Loucy (cell line): Measurements from ENCODE around the gene GBA2.

ENCODE experiments used
- H2AFZ ChIP-seq: fragments of 200-600 bp; sonication (generic); 2 replicates; pipeline ENCODE4 v1.6.0; 2016; ENCODE audit warnings: antibody characterized with exemption, mild to moderate bottlenecking, low read length, moderate library complexity
- H3F3A ChIP-seq: fragments of 200-600 bp; 2 replicates; pipeline ENCODE4 v1.6.0; 2016; ENCODE audit warnings: antibody characterized with exemption, low read depth, mild to moderate bottlenecking
- H3K27me3 ChIP-seq: fragments of 200-600 bp; sonication (generic); 2 replicates; pipeline ENCODE4 v1.6.1; 2014; ENCODE audit warnings: low read length, mild to moderate bottlenecking; ENCODE audit not compliant: insufficient read depth, poor library complexity, severe bottlenecking
- H3K36me3 ChIP-seq: fragments of 200-600 bp; sonication (generic); 2 replicates; pipeline ENCODE4 v1.6.1; 2016; ENCODE audit warnings: low read length; ENCODE audit not compliant: insufficient read depth
- H3K4me1 ChIP-seq: fragments of 200-600 bp; sonication (generic); 2 replicates; pipeline ENCODE4 v1.5.1; 2014; ENCODE audit warnings: low read length, mild to moderate bottlenecking; ENCODE audit not compliant: insufficient read depth, poor library complexity, severe bottlenecking
- H3K4me2 ChIP-seq: fragments of 200-600 bp; sonication (generic); 2 replicates; pipeline ENCODE4 v1.6.0; 2014; ENCODE audit warnings: antibody characterized with exemption, low read length, low read depth, mild to moderate bottlenecking; ENCODE audit not compliant: poor library complexity, severe bottlenecking
- H3K4me3 ChIP-seq: fragments of 200-600 bp; sonication (generic); 2 replicates; pipeline ENCODE4 v1.5.1; 2014; ENCODE audit warnings: low read length, mild to moderate bottlenecking, mixed read lengths; ENCODE audit not compliant: poor library complexity, severe bottlenecking
- H3K79me2 ChIP-seq: fragments of 200-600 bp; sonication (generic); 2 replicates; pipeline ENCODE4 v1.6.1; 2014; ENCODE audit warnings: low read length; ENCODE audit not compliant: insufficient read depth
- H3K9ac ChIP-seq: fragments of 200-600 bp; sonication (generic); 2 replicates; pipeline ENCODE4 v1.6.0; 2014; ENCODE audit warnings: mild to moderate bottlenecking, low read depth, low read length, moderate library complexity; ENCODE audit not compliant: poor library complexity, severe bottlenecking
- H3K9me2 ChIP-seq: fragments of 200-600 bp; sonication (generic); replicated peaks from 2 replicates; pipeline ENCODE4 v1.6.1; 2016; ENCODE audit warnings: low read depth, low read length, mixed read lengths
- H3K9me3 ChIP-seq: fragments of 200-600 bp; sonication (generic); 2 replicates; pipeline ENCODE4 v1.6.1; 2014; ENCODE audit warnings: mild to moderate bottlenecking, antibody characterized with exemption, low read length, low read depth; ENCODE audit not compliant: insufficient read depth
- H4K20me1 ChIP-seq: fragments of 200-600 bp; sonication (generic); 2 replicates; pipeline ENCODE4 v1.6.0; 2014; ENCODE audit warnings: antibody characterized with exemption, low read length, mild to moderate bottlenecking; ENCODE audit not compliant: insufficient read depth, poor library complexity, severe bottlenecking
- EZH2phosphoT487 ChIP-seq: fragments of 200-600 bp; IDR thresholded peaks from 2 replicates; pipeline ENCODE4 v1.6.1; 2018; ENCODE audit warnings: antibody characterized with exemption, mild to moderate bottlenecking, moderate library complexity, borderline replicate concordance
- TF ChIP-seq, protein P1 (sequence below): fragments of 200-600 bp; sonication (generic); conservative IDR thresholded peaks from 2 replicates; pipeline ENCODE4 v1.5.1; 2014; ENCODE audit warnings: mild to moderate bottlenecking, antibody characterized with exemption, low read length

GBA2 gene

GRCh38 chr9:35778496-35778895 is 29.5 kb upstream of the GBA2 start:
- TF ChIP-seq, protein P1, sequence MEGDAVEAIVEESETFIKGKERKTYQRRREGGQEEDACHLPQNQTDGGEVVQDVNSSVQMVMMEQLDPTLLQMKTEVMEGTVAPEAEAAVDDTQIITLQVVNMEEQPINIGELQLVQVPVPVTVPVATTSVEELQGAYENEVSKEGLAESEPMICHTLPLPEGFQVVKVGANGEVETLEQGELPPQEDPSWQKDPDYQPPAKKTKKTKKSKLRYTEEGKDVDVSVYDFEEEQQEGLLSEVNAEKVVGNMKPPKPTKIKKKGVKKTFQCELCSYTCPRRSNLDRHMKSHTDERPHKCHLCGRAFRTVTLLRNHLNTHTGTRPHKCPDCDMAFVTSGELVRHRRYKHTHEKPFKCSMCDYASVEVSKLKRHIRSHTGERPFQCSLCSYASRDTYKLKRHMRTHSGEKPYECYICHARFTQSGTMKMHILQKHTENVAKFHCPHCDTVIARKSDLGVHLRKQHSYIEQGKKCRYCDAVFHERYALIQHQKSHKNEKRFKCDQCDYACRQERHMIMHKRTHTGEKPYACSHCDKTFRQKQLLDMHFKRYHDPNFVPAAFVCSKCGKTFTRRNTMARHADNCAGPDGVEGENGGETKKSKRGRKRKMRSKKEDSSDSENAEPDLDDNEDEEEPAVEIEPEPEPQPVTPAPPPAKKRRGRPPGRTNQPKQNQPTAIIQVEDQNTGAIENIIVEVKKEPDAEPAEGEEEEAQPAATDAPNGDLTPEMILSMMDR: no peak
- TF ChIP-seq EZH2phosphoT487: no peak
- H3K27me3 ChIP-seq: no peaks in the 10 kb centered on the region
- H3K9me3 ChIP-seq: no peaks in the 10 kb centered on the region
- no peak overlapping the region for H2AFZ ChIP-seq
- no peaks in the 10 kb centered on the region for H3F3A ChIP-seq
- no peaks in the 10 kb centered on the region for H3K4me1 ChIP-seq
- peaks cover 2% of the 10 kb centered on the region; the same call in 1 of the 2 replicates for H3K79me2 ChIP-seq
- H3K9ac ChIP-seq: no peak overlapping the region
- no peak overlapping the region for H3K4me2 ChIP-seq
- peaks cover 3% of the 10 kb centered on the region; the same call in 1 of the 2 replicates for H3K36me3 ChIP-seq
- no peaks in the 10 kb centered on the region for H4K20me1 ChIP-seq
- H3K9me2 ChIP-seq: no peaks in the 10 kb centered on the region
- no peak overlapping the region for H3K4me3 ChIP-seq

DNA sequence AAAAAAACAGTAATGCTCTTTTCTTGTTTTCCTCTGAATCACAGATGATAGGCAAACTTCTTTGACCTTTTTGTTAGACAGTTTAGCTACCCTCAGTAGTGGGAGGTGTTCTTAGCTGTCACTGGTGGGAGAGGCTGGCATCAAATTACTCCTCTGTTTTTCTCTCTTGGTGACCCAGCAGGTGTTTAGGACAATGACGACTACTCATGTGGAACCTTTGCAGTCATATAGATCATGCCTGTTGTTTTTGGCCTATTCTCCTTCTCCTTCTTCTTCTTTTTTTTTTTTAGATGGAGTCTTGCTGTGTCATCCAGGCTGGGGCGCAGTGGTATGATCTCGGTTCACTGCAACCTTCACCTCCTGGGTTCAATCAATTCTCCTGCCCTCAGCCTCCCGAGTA is 27.0 kb upstream of the GBA2 start:
- no peak overlapping the region for H3K4me3 ChIP-seq
- peaks cover 4% of the 10 kb centered on the region; the same call in 1 of the 2 replicates for H3K79me2 ChIP-seq
- H3K4me2 ChIP-seq: no peak overlapping the region
- H3K9ac ChIP-seq: no peak overlapping the region
- H2AFZ ChIP-seq: no peak overlapping the region
- no peaks in the 10 kb centered on the region for H3K9me2 ChIP-seq
- no peaks in the 10 kb centered on the region for H4K20me1 ChIP-seq
- TF ChIP-seq EZH2phosphoT487: no peak
- TF ChIP-seq, protein P1: no peak
- H3K27me3 ChIP-seq: no peaks in the 10 kb centered on the region
- no peaks in the 10 kb centered on the region for H3K9me3 ChIP-seq
- no peaks in the 10 kb centered on the region for H3K4me1 ChIP-seq
- H3K36me3 ChIP-seq: no peaks in the 10 kb centered on the region
- H3F3A ChIP-seq: no peaks in the 10 kb centered on the region

DNA sequence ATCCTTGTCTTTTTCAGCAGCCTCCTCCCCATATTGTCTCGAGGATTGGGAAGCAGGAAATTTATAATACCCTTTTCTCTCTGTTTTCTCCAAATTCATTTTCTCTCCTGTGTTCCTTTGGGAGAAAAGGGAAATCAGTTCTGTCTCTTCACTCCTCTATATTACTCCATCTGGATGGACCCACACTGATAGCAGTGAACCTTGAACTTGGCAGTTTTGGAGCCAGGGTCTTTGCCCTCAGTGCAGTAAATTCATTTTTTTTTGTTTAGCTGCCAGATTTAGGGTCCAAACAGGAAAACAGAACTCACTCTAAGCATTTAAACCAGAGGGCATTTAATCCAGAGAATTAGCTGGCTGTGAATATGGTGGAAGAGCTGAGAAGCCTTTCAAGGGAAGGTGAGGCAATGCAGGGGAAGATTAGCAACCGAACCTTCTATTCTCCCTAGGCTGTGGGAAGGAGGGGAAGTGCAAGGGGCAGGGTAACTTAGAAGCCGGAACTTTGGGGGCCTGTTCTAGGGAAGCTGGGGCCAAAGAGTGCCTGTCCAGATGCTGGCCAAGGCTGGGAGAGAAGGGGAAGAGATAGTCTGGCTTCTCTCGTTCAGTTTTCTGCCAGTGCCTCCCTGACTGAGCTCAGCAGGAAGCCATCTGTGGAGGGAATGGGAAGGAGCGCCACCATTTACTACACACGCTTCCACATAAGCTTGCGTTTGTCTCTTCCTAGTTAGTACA is 26.0 kb upstream of the GBA2 start:
- Histone ChIP-seq H3K4me1 (no peaks in the 10 kb centered on the region), H3K9me2 (no peaks in the 10 kb centered on the region), H2AFZ (no peak overlapping the region), H3K36me3 (no peaks in the 10 kb centered on the region), H4K20me1 (no peaks in the 10 kb centered on the region), H3K27me3 (no peaks in the 10 kb centered on the region), H3K9ac (no peak overlapping the region), H3K9me3 (no peaks in the 10 kb centered on the region), H3K4me3 (no peak overlapping the region), H3K79me2 (peaks cover 13% of the 10 kb centered on the region), H3F3A (no peaks in the 10 kb centered on the region), H3K4me2 (no peak overlapping the region)
- TF ChIP-seq, protein P1: no peak
- TF ChIP-seq EZH2phosphoT487: no peak
